ENCODE data around the gene IL3.

GRCh38 chr5:132026516-132027008, 33.9 kb upstream of the IL3 start:
- TF ChIP-seq REST (IDR thresholded peaks at IDR 0.05; ENCODE audit: borderline replicate concordance) (no peak), REST (CRISPR knock-in tag; IDR thresholded peaks at IDR 0.05; ENCODE audit: low read depth) (no peak), THAP7 (CRISPR knock-in tag; IDR thresholded peaks at IDR 0.05) (no peak), MECOM (CRISPR knock-in tag; IDR thresholded peaks at IDR 0.05) (no peak), FOS (IDR thresholded peaks at IDR 0.05; ENCODE audit: extremely low read depth, insufficient read length) (no peak), CEBPB (tag; IDR thresholded peaks at IDR 0.05) (no peak), RBM22 (IDR thresholded peaks at IDR 0.05; ENCODE audit: low read depth, low read length, poor library complexity, severe bottlenecking) (no peak), GABPA (tag; conservative IDR thresholded peaks at IDR 0.05; ENCODE audit: low read depth) (no peak), ZSCAN32 (CRISPR knock-in tag; IDR thresholded peaks at IDR 0.05) (no peak)

Measured in K562 (cell line).